Vagina (tissue), 2 donors: ENCODE data around the gene SLC38A4. TPM values are rescaled to one million over a fixed set of nuclear protein-coding genes. Genes with fewer than 3 reads are reported as not detected.

Source experiments
- DNase-seq, 2 donors: peaks; one replicate each; pipeline ENCODE4 v3.0.0-alpha.2; 2017; ENCODE audit errors: extremely low spot score in 2 of 2
- H3K27ac ChIP-seq: fragments of 200-600 bp; sonication (generic); one replicate; pipeline ENCODE4 v1.5.1; 2019
- H3K27me3 ChIP-seq: fragments of 200-600 bp; sonication (generic); one replicate; pipeline ENCODE4 v1.5.1; 2019
- H3K36me3 ChIP-seq, 2 donors: fragments of 200-600 bp; sonication (generic); one replicate each; pipeline ENCODE4 v1.5.1; 2017 to 2019
- H3K4me1 ChIP-seq: fragments of 200-600 bp; sonication (generic); one replicate; pipeline ENCODE4 v1.5.1; 2019
- H3K4me3 ChIP-seq, 2 donors: fragments of 200-600 bp; sonication (generic); 1 replicate in 1 of 2; 2 replicates in 1 of 2; pipeline ENCODE4 v1.5.1; 2016 to 2019
- H3K9me3 ChIP-seq: fragments of 200-600 bp; sonication (generic); one replicate; pipeline ENCODE4 v1.5.1; 2019
- CTCF ChIP-seq, 3 experiments: fragments of 450-650 bp in 2 of 3; fragments of 200-600 bp in 1 of 3; sonication (generic) in 1 of 3; IDR thresholded peaks; one replicate each; pipeline ENCODE4 v1.5.1; 2017 to 2019; ENCODE audit warnings: antibody characterized with exemption in 3 of 3, mild to moderate bottlenecking in 2 of 3, moderate library complexity in 2 of 3
- POLR2A ChIP-seq, 2 donors: fragments of 450-650 bp; IDR thresholded peaks; one replicate each; pipeline ENCODE4 v1.6.1; 2017; ENCODE audit warnings: antibody characterized with exemption in 2 of 2, mild to moderate bottlenecking in 2 of 2, moderate library complexity in 2 of 2
- POLR2AphosphoS5 ChIP-seq, 2 donors: sonication (generic); formaldehyde crosslinking; IDR thresholded peaks; one replicate each; pipeline ENCODE4 v1.9.0; 2017; ENCODE audit warnings: antibody characterized with exemption in 2 of 2, mild to moderate bottlenecking in 2 of 2, low read depth in 1 of 2; ENCODE audit not compliant: insufficient read depth in 1 of 2
- intact Hi-C: fragments of 100-400 bp; cut with DNase I; formaldehyde crosslinking; loops from one replicate; pipeline ENCODE4 v1.15.1; 2023
- total RNA-seq: library from RNA; depleted of rRNA; stranded (reverse); fragments of >200 nt; gene quantifications from one replicate; pipeline ENCODE4 v1.2.3, GENCODE V29; 2016

SLC38A4 gene
- total RNA-seq, 1 donor from 2014 or later: not detected

- intact Hi-C loops: no loop called here
- no peaks in the 10 kb centered on the region for H3K4me1 ChIP-seq
- H3K27ac ChIP-seq: no peak overlapping the region
- no peaks in the 10 kb centered on the region for H3K27me3 ChIP-seq
- H3K36me3 ChIP-seq: no peaks in the 10 kb centered on the region
- H3K9me3 ChIP-seq: no peaks in the 10 kb centered on the region
- TF ChIP-seq POLR2A (IDR thresholded peaks at IDR 0.05) (no peak), CTCF (IDR thresholded peaks at IDR 0.05) (no peak), POLR2AphosphoS5 (IDR thresholded peaks at IDR 0.05; ENCODE audit: insufficient read depth in 1 of 2, low read depth in 1 of 2) (no peak)
- no peak for DNase-seq
- no peak overlapping the region for H3K4me3 ChIP-seq
Observed at GRCh38 chr12:46818642-46819041, 7.2 kb downstream of the SLC38A4 start.

GRCh38 chr12:46815809-46816208 is 10.0 kb downstream of the SLC38A4 start:
- H3K27me3 ChIP-seq: no peaks in the 10 kb centered on the region
- intact Hi-C loops: no loop called here
- no peak for TF ChIP-seq POLR2A (IDR thresholded peaks at IDR 0.05)
- TF ChIP-seq POLR2AphosphoS5 (IDR thresholded peaks at IDR 0.05; ENCODE audit: insufficient read depth in 1 of 2, low read depth in 1 of 2): no peak
- TF ChIP-seq CTCF (IDR thresholded peaks at IDR 0.05): no peak

GRCh38 chr12:46814143-46814542 is 11.7 kb downstream of the SLC38A4 start:
- Histone ChIP-seq H3K9me3 (no peaks in the 10 kb centered on the region), H3K36me3 (no peaks in the 10 kb centered on the region), H3K27me3 (no peaks in the 10 kb centered on the region), H3K27ac (no peak overlapping the region), H3K4me3 (no peak overlapping the region), H3K4me1 (no peaks in the 10 kb centered on the region)
- DNase-seq: no peak
- intact Hi-C loops: no loop called here
- no peak for TF ChIP-seq CTCF (IDR thresholded peaks at IDR 0.05)
- TF ChIP-seq POLR2A (IDR thresholded peaks at IDR 0.05): no peak
- TF ChIP-seq POLR2AphosphoS5 (IDR thresholded peaks at IDR 0.05; ENCODE audit: insufficient read depth in 1 of 2, low read depth in 1 of 2): no peak

More at GRCh38 chr12:46815809-46816208, 10.0 kb downstream of the SLC38A4 start:
- Histone ChIP-seq H3K36me3 (no peaks in the 10 kb centered on the region), H3K4me1 (no peaks in the 10 kb centered on the region), H3K9me3 (no peaks in the 10 kb centered on the region), H3K27ac (no peak overlapping the region), H3K4me3 (no peak overlapping the region)
- no peak for DNase-seq

DNA sequence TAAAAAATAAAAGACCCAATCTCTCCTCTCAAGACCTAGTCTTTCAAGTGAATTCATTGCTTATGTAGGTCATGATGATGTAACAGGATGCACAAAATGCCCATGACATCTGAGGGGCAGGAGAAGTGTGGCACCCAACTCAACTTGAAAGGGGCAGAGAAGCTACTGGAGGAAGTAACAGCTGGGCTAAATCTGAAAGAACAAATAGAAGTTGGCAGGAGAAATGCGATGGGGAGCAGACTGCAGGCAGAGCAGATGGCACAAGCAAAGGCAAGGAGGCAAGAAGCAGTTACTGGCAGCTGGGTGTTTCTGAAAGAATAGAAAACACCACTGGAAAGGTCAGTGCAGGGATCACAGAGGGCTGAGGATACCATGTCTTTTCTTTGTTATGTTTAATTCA is 14.6 kb downstream of the SLC38A4 start:
- DNase-seq: no peak
- H3K4me3 ChIP-seq: no peak overlapping the region
- intact Hi-C loops: no loop called here
- no peak overlapping the region for H3K27ac ChIP-seq
- no peaks in the 10 kb centered on the region for H3K27me3 ChIP-seq
- no peaks in the 10 kb centered on the region for H3K4me1 ChIP-seq
- H3K9me3 ChIP-seq: no peaks in the 10 kb centered on the region
- no peaks in the 10 kb centered on the region for H3K36me3 ChIP-seq
- no peak for TF ChIP-seq CTCF (IDR thresholded peaks at IDR 0.05)
- TF ChIP-seq POLR2A (IDR thresholded peaks at IDR 0.05): no peak
- no peak for TF ChIP-seq POLR2AphosphoS5 (IDR thresholded peaks at IDR 0.05; ENCODE audit: insufficient read depth in 1 of 2, low read depth in 1 of 2)

GRCh38 chr12:46808955-46809697 is 16.7 kb downstream of the SLC38A4 start:
- H3K36me3 ChIP-seq: no peaks in the 10 kb centered on the region
- H3K4me3 ChIP-seq: no peak overlapping the region
- intact Hi-C loops: no loop called here
- H3K4me1 ChIP-seq: no peaks in the 10 kb centered on the region
- no peak overlapping the region for H3K27ac ChIP-seq
- no peaks in the 10 kb centered on the region for H3K9me3 ChIP-seq
- DNase-seq: no peak
- no peak for TF ChIP-seq CTCF (IDR thresholded peaks at IDR 0.05)
- TF ChIP-seq POLR2AphosphoS5 (IDR thresholded peaks at IDR 0.05; ENCODE audit: insufficient read depth in 1 of 2, low read depth in 1 of 2): no peak
- H3K27me3 ChIP-seq: no peaks in the 10 kb centered on the region
